Stimulated activated CD4-positive, alpha-beta T cell treated with anti-CD3 and anti-CD28 coated beads, TNF-alpha, amount 100 ng/mL, for 24 hours (primary cell): ENCODE results near the gene PKMYT1.

Experiments used
- DNase-seq, 3 experiments: peaks; one replicate each; pipeline ENCODE4 v3.0.0-alpha.2; 2020; ENCODE audit warnings: low read depth in 3 of 3

The PKMYT1 gene

DNA sequence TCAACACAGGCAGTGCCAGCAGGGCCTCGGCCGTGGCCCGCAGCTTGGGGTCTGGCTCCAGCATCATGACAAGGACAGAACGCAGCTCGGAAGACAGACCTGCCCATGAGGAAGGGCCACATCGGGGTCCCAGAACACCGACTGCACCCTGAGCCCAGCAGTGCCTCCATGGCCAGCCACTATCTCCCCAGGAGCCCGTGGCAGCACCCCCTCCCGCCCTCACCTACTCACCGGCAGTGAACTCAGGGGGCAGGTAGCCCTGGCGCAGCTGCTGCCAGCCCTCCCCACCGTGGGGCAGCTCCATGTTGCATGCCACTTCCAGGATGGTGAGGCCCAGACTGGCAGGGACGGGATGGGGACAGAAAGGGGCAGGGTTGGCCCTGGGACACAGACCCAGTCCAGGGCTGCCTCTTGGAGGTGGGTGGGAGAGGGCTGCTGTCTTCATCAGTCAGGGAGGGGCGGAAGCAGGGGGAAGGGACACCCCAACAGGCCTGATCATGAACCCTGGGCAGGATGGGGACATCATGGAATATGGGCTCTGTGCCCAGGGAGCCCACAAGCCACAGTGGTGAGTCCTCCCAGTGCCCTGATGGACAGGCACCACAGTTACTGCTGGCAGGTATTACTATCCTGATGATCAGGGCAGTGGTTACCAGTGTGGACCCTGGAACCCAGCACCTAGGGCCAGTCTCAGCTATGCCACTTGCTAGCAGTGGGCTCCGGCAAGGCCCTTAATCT lies 5.8 kb downstream of the PKMYT1 start:
- no peak for DNase-seq

DNA sequence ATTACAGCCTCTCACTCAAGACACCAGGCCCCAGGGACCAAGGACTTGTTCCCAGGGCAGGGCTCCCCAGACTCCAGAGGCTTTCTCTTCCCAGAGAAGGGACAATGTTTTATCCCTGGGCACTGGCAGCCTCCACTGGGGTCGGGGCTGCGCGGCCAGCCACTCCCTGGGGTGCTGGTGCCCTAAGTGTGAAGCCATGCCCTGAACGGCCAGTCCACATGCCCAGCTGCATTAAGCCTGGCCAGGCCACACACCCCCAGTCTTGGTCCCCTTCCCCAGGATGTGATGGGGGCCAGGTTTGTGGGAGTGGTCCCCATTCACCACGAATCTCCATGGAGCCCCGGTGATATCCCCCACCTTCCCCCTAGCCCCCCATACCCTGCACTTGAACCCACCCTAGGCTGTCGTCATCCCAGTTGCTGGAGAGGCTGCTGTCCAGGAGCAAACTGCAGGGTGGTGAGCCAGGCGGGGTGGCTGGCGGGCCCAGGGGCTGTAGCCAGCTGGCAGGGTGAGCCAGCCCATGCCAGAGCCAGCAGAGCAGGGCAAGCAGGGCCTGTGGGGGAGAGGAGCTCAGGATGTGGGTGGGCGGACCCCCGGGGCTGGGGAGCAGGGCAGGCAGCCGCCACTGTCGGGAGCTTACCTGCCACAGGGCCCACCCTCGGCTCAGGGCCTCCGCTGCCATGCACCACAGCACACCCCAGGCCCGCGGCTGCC lies 6.5 kb downstream of the PKMYT1 start:
- no peak for DNase-seq

DNA sequence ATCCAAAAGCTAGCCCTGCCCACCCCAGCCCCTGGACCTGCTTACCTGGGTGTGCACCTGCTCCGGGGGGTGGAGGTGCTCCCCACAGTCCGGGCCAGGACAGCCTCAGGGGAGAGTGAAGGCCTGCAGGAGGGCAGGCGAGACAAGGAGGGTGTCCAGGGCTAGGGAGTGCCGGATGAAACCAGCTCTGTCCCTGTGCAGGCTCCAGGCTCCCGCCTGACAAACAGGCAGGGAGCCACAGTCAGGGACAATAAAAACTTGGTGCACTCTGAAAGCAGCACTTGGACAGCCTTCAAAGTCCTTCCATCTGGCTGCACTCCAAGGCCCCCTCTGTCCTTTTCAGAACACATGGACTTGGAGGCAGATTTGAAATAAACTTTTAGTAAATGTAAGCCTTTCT lies 7.2 kb downstream of the PKMYT1 start:
- no peak for DNase-seq

DNA sequence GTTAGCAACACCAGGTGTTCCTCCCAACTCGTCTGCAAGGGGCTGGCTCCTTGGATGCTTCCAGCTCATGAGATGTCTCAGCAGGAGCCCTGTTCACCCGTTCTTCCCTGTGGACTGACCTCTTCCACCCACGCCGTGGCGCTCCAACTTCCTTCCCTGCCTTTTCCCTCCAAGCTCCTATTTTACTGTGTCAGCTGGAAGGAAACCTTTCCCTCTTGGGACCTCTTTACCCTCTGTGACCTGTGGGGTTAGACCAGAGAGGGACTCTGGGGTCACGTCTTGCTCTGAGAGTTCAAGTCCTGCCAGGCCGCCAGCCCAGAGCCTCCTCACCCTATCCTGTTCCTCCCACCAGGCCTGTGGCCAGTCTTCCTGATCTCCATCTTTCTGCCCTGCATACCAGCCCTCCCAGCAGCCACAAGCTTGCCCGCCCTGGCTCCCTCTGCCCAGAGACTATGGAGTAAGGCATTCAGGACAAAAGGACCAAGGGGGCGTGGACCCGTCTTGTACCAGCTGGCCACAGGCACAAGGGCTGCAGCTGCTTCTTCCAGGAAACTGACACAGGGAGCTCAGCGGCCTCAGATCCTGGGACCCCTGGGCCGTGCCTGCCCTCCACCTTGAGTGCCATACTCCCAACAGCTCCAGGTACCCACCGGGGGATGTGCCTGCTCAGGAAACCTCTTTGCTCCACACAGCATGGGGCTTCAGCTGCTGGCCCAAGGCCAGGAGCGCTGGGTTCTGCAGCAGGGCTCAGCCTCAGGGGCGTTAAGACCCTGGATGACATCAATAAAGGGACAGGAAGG lies 8.1 kb downstream of the PKMYT1 start:
- no peak for DNase-seq

DNA sequence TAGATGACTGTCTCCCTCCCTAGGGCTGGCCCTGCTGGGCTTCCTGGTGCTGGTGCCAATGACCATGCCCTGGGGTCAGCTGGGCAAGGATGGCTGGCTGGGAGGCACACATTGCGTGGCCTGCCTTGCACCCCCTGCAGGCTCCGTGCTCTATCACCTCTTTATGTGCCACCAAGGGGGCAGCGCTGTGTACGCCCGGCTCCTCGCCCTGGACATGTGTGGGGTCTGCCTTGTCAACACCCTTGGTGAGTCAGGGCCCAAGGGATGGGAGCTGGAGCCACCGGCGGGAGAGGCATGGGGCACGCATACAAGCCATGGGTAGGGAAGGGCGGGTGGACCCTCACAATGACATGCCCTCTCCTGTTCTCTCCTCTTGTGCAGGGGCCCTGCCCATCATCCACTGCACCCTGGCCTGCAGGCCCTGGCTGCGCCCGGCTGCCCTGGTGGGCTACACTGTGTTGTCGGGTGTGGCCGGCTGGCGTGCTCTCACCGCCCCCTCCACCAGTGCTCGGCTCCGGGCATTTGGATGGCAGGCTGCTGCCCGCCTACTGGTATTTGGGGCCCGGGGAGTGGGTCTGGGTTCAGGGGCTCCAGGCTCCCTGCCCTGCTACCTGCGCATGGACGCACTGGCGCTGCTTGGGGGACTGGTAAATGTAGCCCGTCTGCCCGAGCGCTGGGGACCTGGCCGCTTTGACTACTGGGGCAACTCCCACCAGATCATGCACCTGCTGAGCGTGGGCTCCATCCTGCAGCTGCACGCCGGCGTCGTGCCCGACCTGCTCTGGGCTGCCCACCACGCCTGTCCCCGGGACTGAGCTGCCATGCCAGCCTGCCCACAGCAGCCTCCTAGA lies 8.9 kb downstream of the PKMYT1 start:
- DNase-seq, result no peak

DNA sequence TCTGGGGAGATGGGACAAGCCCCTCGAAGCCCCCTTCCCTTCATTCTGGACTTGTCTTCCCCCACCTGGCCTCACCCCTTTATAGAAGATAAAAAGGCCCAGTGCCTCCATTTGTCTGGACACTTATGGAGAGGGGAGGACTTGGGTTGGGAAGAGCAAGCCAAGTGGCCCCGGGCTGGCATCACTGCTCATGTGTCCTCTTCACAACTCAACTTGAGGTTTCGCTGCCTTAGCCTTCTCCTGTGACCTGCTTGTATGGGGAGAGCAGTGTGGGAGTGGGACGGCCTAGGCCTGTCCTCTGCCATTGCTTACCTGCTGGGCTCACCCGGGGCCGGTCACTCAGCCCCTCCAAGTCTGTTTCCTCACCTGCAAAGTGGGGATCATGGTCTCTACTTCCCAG lies 9.7 kb downstream of the PKMYT1 start:
- DNase-seq, result no peak

DNA sequence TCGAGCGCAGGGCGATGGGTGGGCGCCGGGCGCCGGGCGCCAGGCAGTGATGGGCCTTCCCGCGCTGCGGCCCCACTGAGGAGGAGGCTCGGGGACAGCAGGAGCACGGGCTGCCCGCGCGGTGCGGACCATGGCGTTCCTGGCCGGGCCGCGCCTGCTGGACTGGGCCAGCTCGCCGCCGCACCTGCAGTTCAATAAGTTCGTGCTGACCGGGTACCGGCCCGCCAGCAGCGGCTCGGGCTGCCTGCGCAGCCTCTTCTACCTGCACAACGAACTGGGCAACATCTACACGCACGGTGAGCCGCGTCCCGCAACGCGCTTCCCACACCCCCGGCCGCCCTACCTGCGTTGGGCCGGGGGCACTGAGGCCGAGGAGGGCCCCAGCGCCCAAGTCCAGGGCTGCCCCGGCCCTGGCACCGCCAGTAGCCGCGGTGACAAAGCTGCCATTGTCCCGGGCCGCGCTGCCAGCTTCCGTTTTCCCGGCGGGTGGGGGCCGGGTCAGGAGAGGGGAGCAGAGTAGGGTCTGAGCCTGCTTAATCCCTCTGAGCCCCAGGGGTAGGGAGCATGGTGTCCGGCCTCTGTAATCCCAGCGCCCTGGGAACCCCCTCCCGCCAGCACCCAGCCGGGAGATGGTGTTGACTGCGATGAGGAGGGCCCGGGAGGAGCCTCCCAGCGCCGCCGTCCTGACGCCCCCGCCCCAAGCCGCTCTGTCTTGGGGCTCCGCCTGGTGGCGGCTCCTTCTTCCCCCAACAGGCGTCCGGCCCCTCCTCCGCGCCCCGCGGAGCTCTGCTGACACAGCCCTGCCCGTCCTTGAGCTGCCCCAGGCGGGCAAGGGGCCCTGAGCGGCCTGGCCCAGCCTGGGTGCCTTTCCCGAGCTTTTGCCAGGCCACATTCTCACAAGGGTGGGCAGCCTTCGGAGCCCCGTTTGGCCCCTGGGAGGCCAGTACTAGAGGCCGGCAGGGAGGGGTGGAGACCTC lies 10.4 kb downstream of the PKMYT1 start:
- peak; percentile 41 to 86 (median 55) for DNase-seq

DNA sequence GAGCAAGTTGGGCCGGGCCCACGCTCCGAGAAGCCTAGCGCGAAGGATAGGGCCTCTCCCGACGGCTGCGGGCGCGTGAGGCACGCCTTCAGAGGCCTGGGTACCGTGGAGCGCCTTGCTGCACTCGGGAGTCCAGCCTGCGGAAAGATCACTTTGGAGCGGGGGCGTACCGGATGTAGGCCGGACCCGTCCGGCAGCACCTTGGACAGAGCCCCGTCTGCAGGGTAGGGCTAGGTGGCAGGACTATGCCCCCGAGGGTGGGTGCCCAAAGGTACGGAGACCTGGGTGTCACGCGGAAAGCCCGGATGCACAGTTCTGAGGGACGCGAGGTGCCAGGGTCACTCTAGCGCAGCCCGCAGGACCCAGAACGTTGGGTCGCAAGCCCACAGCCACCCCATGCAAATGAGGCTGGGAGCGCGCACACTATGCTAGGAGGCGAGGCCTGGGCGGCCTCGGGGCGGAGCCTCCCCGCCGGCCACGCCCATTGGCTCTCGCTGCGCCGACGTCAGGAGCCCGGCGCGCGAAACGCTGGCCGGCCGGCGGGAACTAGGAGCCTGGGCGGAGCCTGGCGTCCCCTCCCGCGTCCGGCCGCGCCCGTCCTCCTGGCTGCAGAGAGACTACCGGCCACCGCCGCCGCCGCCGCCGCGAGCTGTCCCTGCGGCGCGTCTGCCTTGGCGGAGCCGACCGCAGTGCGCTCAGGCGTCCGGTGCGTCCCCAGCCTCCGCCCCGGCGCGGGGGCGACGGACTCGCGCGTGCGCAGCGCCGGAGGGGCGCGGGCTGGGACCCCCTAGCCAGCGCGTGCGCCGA lies 11.3 kb downstream of the PKMYT1 start, which contains the start of gene PAQR4:
PAQR4 (plus strand) TSS at position 611 of the 807 bp plus-strand sequence. CDS start 327 bp downstream, outside the sequence.
- peak; percentile 56 to 86 (median 64) for DNase-seq

DNA sequence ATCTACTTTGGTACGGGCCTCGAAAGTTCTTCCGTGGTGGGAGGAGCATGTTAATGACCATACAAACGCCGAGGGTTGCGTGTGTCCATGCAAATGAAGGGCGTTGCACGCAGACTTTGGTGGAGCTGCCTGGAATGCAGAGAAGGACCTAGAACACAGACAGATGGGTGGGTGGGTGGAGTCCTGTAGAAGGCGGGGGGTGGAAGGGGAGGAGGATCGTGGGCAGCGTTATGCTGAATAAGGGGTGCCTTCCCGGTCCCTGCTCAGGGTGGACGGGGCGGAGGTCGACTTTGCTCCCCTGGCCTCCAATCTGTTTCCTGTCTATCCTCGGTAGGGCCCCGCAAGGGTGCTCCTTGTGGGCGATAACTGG lies 11.9 kb downstream of the PKMYT1 start:
- DNase-seq, result no peak

DNA sequence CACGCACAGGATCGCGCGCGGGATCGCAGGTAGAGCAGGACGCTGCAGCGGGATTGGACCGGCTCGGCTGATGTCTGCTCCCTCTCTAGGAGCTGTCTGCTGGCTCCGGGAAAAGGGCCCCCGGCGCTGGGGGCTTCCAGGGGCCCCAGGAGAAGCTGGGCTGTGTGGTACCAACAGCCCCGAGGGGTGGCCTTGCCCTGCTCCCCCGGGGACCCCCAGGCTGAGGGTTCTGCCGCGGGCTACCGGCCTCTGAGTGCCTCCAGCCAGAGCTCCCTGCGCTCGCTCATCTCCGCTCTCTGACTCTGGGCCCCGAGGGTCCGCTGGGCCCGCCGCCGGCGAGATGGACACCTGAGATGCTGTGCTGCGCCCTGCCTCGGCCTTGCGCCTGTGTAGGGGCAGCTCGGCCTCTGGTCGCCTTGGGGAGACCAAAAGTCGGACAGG lies 12.5 kb downstream of the PKMYT1 start:
- DNase-seq, result no peak

DNA sequence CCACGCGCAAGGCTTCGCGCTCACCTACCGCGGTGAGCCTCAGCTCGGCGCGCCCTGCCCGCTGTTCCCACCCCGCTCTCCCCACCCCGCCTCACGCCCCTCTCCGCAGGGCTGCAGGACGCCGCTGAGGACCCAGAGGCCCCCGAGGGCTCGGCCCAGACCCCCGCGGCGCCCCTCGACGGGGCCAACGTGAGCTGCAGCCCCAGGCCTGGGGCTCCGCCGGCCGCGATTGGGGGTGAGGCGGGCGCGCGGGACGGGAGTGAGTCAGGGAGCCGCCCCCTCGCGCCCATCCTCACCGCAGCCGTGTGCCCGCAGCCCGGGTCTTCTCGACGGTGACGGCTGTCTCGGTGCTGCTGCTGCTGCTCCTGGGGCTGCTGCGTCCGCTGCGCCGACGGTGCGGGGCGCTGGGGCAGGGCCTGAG lies 13.0 kb downstream of the PKMYT1 start:
- no peak for DNase-seq

DNA sequence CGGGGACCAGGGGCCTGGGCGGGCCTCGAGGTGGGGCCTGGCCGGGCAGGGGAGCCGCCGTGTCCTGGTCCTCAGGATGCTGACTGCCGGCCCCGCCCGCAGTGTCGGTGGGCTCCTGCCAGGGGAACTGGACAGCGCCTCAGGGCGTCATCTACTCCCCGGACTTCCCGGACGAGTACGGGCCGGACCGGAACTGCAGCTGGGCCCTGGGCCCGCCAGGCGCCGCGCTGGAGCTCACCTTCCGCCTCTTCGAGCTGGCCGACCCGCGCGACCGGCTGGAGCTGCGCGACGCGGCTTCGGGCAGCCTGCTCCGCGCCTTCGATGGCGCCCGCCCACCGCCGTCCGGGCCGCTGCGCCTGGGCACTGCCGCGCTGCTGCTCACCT lies 13.4 kb downstream of the PKMYT1 start:
- no peak for DNase-seq

DNA sequence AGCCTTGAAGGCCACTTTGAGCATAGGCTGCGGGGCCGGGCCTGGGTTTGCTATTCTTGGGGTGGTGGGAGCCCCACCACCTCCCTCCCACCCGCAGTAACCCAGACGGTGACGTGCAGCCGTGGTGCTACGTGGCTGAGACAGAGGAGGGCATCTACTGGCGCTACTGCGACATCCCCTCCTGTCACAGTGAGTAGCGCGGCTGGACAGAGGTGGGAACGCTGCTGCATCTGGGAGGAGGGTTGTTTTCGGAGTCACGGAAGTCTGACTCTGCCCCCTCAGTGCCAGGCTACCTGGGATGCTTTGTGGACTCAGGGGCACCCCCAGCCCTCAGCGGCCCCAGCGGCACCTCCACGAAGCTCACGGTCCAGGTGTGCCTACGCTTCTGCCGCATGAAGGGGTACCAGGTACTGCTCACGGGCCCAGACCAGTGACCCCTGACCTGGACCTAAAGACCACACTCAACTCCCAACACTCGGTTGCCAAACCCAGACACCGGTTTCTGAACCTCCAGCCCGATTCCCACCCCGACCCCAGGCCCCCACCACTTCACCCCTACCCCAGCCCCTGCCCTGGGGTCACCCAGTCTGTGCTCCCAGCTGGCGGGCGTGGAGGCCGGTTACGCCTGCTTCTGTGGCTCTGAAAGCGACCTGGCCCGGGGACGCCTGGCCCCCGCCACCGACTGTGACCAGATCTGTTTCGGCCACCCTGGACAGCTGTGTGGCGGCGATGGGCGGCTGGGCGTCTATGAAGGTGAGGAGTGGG lies 14.0 kb downstream of the PKMYT1 start:
- DNase-seq, result no peak

DNA sequence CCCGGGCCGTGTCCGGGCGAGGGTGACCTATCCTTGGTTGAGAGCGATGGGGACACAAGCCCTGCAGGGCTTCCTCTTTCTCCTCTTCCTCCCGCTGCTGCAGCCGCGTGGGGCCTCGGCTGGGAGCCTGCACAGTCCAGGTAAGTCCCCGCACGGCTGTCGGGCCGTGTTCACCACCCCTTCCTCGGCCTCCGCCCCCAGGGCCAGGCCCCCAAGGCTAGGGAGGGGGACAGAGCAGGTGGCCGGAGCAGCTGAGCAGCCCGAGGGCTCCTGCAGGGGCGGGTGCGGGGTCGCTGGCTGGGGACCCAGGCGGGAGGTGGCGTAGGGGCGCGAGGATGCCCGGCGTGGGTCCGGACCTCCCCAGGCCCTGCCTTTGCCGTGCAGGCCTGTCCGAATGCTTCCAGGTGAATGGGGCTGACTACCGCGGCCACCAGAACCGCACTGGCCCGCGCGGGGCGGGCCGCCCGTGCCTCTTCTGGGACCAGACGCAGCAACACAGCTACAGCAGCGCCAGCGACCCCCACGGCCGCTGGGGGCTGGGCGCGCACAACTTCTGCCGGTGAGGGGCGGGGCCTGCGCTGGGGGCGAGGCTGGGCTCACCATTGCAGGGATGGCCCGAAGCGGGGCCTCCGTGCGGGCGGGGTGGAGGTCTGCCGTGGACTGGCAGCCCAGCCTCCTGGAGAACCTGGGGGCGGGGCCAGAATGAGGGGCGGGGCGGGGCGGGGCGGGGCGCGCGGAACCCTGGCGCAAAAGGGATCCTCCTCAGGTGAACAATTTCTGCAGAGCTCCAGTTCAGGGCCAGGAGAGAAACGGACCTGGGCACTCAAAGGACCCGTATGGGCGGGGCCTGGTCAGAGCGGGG lies 15.5 kb downstream of the PKMYT1 start:
- peak in 1 of 3 experiments; percentile 75 for DNase-seq

DNA sequence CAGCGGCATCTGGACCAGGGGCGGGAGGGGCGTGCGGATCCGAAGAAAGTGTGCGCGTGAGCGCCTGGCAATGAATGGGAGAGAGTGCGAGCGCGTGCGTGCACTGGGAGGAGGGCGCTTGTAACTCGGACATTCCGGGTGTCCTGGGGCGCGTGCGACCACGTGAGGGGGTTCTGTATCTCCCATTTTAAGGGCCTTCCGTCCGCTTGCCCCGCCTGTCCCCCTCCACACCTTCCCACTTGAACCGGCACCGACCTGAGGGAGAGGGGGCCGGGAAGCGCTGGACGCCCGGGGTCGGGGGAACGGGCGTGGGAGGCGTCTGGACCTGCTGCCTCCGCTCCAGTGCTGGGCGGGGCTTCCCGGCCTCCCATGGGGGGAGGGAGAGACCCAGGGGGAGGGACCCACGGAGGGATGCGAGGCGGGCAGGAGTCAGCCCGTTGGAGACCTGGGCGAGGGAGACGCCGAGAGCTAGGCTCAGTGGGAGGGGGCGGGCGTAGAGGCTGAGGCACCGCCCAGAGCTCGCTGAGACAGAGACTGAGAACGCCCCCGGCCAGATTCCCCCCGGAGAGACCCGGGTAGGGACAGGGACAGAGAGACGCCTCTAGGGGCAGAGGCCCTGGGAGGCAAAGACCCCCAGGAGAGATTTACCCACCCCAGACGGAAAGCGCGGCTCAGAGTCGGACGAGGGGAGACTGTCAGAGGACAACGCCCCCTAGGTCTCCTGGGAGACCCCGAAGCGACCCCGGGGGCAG lies 16.3 kb downstream of the PKMYT1 start, which contains the start of gene KREMEN2:
KREMEN2 (plus strand) TSS at position 553 of the 752 bp plus-strand sequence. CDS start 246 bp downstream, outside the sequence.
- no peak for DNase-seq

DNA sequence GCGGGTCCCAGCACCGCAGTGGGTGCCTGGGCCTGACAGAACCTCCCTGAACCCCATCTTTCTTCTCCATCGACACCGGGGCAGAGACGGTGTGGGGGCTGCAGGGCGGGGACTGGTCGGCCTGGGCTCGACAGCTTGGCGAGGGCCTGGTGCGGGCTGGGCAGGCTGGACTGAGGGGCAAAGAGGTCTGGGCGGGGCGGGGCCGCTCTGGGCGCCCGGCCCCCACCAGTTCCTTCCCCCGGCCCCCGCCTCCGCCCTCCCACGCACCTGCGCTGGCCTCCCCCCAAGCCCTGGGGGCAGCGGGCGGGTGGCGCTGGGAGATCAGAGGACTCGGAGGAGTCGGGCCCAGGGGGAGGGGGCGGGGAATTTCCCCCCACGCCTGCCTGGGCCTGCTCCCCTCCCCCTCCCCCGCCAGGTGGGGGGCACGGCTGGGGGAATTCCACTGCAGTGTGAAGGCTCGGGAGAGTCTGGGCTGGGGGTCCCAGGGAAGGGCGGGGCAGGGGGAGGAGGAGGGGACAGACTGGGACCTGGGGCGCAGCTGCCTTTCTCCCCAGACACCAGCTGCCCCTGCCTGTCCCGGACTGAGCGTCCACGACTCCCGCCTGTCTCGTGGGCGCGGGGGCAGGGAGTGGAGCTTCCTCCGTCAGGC lies 17.0 kb downstream of the PKMYT1 start:
- DNase-seq, result no peak
